GM12892 (cell line): ENCODE measurements around the gene TTC21A.
"Not testable (repeated sequence)": the region's sequence is repeated elsewhere in the genome, so short reads cannot be mapped to it uniquely, and the experiment has no call there.

Experiments
- DNase-seq: peaks from one replicate; pipeline ENCODE4 v3.0.0; 2011; ENCODE audit not compliant: insufficient read length
- FAIRE-seq: peaks from 2 replicates; lab custom pipeline; 2011; peaks lifted over from hg19 to GRCh38; lab: Jason Lieb, UNC
- POLR2A ChIP-seq: IDR thresholded peaks from 2 replicates; pipeline ENCODE4 v1.6.1; 2011; ENCODE audit warnings: low read depth, low read length, control low read depth
- POLR2AphosphoS5 ChIP-seq: IDR thresholded peaks from 2 replicates; pipeline ENCODE4 v1.6.1; 2011; ENCODE audit warnings: low read depth, low read length, control low read depth
- TAF1 ChIP-seq: IDR thresholded peaks from 2 replicates; pipeline ENCODE4 v1.6.1; 2011; ENCODE audit warnings: low read depth, mild to moderate bottlenecking, control low read depth, low read length, borderline replicate concordance

The TTC21A gene

GRCh38 chr3:39168156-39168780, 60.8 kb downstream of the TTC21A start:
- no peak for FAIRE-seq
- DNase-seq: no peak
- no peak for TF ChIP-seq TAF1
- no peak for TF ChIP-seq POLR2AphosphoS5
- TF ChIP-seq POLR2A: no peak

- DNase-seq: no peak
- FAIRE-seq: no peak
- TF ChIP-seq POLR2AphosphoS5 (no peak), POLR2A (no peak), TAF1 (no peak)
These were observed 62.2 kb downstream of the TTC21A start for GRCh38 chr3:39169712-39170111.

- DNase-seq (no peak), FAIRE-seq (no peak)
- TF ChIP-seq TAF1 (no peak), POLR2A (no peak), POLR2AphosphoS5 (no peak)
These were observed 63.0 kb downstream of the TTC21A start for GRCh38 chr3:39170461-39170860.

GRCh38 chr3:39170877-39171276, 63.4 kb downstream of the TTC21A start:
- FAIRE-seq: not testable (repeated sequence)

GRCh38 chr3:39171860-39172259, 64.4 kb downstream of the TTC21A start:
- TF ChIP-seq TAF1: no peak
- TF ChIP-seq POLR2AphosphoS5: no peak
- no peak for TF ChIP-seq POLR2A
- FAIRE-seq (no peak), DNase-seq (no peak)

More at GRCh38 chr3:39170877-39171276, 63.4 kb downstream of the TTC21A start:
- DNase-seq: not testable (repeated sequence)

- TF ChIP-seq POLR2A (no peak), POLR2AphosphoS5 (no peak), TAF1 (no peak)
- no peak for FAIRE-seq
- DNase-seq: no peak
These were observed 66.0 kb downstream of the TTC21A start for GRCh38 chr3:39173318-39174125.

- DNase-seq: no peak
- TF ChIP-seq TAF1: no peak
- TF ChIP-seq POLR2AphosphoS5: no peak
- no peak for TF ChIP-seq POLR2A
- no peak for FAIRE-seq
These were observed 68.7 kb downstream of the TTC21A start for GRCh38 chr3:39176025-39176714.

- peak; percentile 65 for FAIRE-seq
- peak; percentile 64 for DNase-seq
These were observed 70.3 kb downstream of the TTC21A start for GRCh38 chr3:39177708-39178332.

GRCh38 chr3:39178553-39178952, 71.1 kb downstream of the TTC21A start:
- FAIRE-seq: peak; percentile 5
- no peak for TF ChIP-seq POLR2A
- TF ChIP-seq TAF1: no peak
- TF ChIP-seq POLR2AphosphoS5: no peak
- DNase-seq: no peak

More at GRCh38 chr3:39177708-39178332, 70.3 kb downstream of the TTC21A start:
- TF ChIP-seq TAF1 (no peak), POLR2AphosphoS5 (no peak), POLR2A (no peak; the same call in 1 of the 2 replicates)

GRCh38 chr3:39180183-39180545, 72.7 kb downstream of the TTC21A start:
- TF ChIP-seq TAF1 (no peak), POLR2AphosphoS5 (no peak), POLR2A (no peak)
- FAIRE-seq: no peak
- DNase-seq: no peak
